Activated CD8-positive, alpha-beta memory T cell treated with anti-CD3 and anti-CD28 coated beads for 48 hours (primary cell): ENCODE data around the gene ATP5MC3.
"Not testable (repeated sequence)": the region's sequence is repeated elsewhere in the genome, so short reads cannot be mapped to it uniquely, and the experiment has no call there.

Experiments
- DNase-seq, 3 experiments: peaks; one replicate each; pipeline ENCODE4 v3.0.0-alpha.2; 2020; ENCODE audit warnings: low read depth in 2 of 3, low spot score in 2 of 3

Gene ATP5MC3

DNA sequence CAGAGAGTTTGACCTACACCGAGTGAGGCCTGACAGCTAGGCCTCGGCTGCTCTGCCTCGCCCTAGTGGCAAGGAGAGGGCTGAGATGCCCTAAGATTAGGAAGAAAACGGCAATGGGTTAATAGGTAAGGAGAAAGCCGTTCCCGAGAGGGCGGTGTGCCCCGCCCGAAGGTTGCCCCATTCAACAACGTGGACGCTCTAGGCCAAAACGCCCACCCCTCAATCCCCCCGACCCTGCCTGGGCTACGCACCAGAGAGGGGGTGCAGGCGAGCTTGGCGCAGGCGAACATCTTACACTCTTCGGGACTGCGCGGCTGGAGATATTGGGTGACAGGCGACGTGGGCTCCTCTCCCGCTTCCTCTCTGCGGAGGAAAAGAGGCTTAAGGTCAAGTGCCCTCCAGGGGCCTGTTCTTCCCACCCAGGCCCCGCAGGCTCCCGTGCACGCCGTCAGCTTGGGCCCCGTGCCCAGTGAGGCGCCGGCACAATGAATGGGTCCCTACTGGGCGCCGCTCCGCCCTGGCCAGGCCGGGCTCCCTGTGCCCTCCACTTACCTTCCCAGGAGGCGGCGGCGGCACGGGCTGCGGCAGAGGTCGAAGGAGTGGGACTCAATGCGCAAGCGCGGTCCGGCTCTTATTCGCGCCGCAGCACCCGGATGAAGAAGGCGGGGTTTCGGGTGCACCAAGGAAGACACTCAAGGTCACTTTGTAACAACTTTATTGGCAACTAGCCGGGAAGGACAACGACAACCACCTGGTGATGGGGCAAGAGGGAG, at the start of gene ATP5MC3:
TSS of gene ATP5MC3 (minus strand) at position 607 of the 773 bp plus-strand sequence. CDS start at position 290, 317 bp downstream.
- DNase-seq = peak; percentile 79 to 88 (median 85)

DNA sequence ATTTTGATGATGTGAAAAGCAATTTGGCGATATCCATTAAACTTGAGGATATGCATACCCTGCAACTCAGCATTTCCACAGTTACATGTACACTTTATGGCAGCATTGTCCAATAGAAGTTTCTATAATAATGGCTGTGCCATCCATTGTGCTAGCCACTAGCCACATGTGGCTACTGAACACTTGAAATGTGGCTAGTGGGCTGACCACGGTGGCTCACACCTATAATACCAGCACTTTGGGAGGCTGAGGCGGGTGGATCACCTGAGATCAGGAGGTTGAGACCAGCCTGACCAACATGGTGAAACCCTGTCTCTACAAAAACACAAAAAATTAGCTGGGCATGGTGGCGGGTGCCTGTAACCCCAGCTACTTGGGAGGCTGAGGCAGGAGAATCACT, 47.1 kb upstream of the ATP5MC3 start:
- not testable (repeated sequence) for DNase-seq

- DNase-seq = no peak
Measured at GRCh38 chr2:175228179-175228578, 46.7 kb upstream of the ATP5MC3 start.

- DNase-seq = no peak
Measured at GRCh38 chr2:175227393-175227792, 45.9 kb upstream of the ATP5MC3 start.

- no peak for DNase-seq
Measured at GRCh38 chr2:175220075-175220474, 38.6 kb upstream of the ATP5MC3 start.

DNA sequence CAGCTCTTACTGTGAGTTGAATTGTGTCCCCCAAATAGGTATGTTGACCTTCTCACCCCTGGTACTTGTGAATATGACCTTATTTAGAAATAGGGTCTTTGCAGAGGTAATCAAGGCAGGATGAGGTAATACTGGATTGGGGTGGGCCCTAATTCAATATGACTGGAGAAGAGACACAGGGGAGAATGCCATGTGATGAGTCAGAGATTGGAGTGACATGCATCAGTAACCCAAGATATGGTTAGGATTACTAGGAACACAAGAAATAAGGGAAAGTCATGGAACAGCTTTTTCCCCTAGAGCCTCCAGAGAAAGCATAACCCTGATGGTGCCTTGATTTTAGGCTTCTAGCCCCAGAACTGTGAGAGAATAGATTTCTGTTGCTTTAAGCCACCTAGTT, 37.0 kb upstream of the ATP5MC3 start:
- no peak for DNase-seq

- no peak for DNase-seq
Measured at GRCh38 chr2:175207741-175208438, 26.4 kb upstream of the ATP5MC3 start.

- DNase-seq = no peak
Measured at GRCh38 chr2:175206866-175207265, 25.4 kb upstream of the ATP5MC3 start.

GRCh38 chr2:175205523-175205922, 24.0 kb upstream of the ATP5MC3 start:
- no peak for DNase-seq

DNA sequence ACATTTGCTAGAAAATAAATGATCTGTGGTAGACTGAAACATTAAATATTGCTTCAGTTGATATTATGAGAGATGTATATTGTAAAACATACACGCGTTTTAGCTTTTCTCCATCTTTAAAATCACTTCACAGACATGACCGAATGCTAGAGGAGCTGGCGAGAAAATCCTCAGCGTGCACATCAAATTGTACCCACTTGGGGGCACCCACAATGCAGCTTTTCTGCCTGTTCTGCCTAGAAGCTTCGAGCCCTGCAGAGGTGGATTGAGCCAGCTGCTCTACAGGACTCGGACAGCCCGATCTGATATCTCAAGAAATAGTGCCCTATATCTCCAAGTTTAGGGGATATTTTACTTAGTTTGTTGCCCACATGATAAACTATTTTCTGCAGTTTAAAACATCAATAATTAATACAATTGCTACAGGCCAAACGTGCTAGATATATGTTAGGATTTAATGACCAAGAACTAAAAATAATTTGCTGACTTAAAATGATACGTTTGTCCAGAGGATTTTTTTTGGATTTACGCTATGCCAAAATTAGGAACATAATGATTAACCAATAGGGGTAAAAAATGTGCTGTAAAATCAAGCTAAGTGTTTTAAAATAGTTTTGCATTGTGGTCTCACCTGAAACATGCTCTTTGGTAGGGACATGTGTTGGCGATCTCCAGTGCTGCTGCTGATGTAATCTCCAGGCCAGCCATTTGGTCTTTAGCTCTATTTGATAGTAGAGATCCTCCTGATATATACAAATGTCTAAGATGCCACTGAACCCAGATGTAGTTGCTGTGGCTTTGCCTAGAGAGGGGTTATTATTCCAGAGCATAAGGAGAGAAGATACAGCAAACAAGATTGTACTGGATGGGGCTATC, 22.3 kb upstream of the ATP5MC3 start:
- peak; percentile 18 to 30 (median 18) for DNase-seq

DNA sequence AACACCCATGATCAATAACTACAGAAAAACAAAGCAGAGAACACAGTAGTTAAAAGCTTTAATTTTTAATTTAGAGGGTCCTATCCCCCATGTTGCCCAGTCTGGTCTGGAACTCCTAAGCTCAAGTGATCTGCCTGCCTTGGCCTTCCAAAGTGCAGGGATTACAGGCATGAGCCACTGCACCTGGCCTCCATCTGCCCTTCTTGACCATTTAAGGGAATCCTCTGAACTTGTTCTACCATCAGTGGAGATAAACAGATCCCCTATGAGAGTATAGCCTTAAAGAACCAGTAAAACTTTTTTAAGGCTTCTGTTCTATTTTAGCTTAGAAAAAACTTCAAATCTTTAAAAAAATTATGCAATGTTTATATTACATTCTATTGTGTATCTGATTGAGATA, 13.5 kb upstream of the ATP5MC3 start:
- no peak for DNase-seq

GRCh38 chr2:175188761-175189160, 7.3 kb upstream of the ATP5MC3 start:
- DNase-seq = no peak

DNA sequence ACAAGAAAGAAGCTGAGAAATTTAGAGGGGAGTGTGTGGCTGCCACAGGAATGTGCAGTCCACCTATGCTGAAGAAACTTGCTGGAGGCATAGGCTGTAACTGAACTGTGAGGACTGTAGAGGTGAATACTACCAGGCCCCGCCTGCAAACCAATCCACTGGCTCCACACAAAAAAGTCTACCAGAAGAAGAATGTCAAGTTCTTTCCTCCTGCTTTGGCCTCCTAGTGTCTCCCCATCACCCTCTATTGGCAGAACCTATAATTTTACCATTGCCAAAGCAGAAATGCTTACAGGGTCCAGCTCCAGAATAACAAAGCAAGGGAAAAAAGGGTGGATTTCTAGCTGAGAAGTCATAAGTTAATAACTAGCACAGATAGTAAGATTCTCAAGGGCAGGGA, 5.9 kb upstream of the ATP5MC3 start:
- no peak for DNase-seq

- DNase-seq = no peak
Measured at GRCh38 chr2:175183674-175184073, 2.2 kb upstream of the ATP5MC3 start.

GRCh38 chr2:175181877-175182308, 383 bp upstream of the ATP5MC3 start:
- no peak for DNase-seq

GRCh38 chr2:175180701-175181103, 808 bp downstream of the ATP5MC3 start:
- peak in 2 of 3 experiments; percentile 24 to 30 for DNase-seq

DNA sequence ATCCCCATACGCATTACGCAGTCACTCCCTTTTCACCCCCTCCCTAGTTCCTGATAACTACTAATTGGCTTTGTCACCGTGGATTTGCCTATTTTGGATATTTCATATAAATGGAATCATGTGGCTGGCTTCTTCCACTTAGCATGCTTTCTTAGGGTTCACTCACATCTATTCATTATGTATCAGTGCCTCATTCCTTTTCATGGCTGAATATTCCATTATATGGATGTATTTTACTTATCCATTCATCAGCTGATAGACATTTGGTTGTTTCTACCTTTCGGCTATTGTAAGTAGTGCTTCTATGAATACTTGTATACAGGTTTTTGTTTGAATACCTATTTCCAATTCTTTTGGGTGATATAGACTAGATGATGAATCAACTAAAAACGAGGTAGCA, 4.9 kb downstream of the ATP5MC3 start:
- DNase-seq = no peak

DNA sequence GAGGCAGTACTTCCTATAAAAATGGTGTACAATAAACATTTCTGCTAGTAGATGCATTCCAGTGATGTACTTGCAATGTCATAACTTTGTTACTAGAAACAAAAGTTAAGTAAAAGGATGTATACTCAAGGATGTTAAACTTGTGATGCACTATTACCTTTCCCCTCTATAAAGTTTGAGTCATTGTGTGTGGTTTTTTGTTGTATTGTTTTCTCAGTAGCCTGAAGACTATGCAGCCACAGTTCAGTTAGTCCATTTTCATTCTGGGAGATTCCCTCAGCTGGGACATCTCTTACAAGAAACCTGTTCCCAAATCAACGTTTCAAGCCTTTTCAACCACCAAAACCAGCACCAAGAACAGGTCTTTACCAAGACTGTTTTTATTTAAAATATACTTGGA, 5.6 kb downstream of the ATP5MC3 start:
- DNase-seq = no peak

DNA sequence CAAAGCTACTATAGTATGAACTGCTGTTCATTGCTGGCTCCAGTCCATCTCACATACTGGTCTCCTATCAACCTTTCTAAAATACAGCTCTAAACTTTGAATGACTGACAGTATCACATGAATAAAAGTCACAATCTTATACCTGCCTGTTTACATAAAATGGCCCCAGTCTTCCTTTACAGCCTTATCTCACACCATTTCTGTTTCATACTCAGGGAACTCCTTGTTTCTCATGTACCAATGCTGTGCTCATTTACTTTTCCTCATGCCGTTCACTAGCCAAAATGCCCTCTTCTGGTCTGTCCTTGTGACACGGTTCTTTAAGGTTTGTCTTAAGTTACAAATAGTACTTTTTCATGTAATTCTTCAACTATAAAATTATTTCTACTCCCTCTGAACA, 6.2 kb downstream of the ATP5MC3 start:
- DNase-seq = no peak

GRCh38 chr2:175170659-175171304, 10.7 kb downstream of the ATP5MC3 start:
- no peak for DNase-seq

- no peak for DNase-seq
Measured at GRCh38 chr2:175169191-175169590, 12.3 kb downstream of the ATP5MC3 start.
